ENCODE results near the gene SMU1.

Gene SMU1

GRCh38 chr9:33043671-33044070 is 32.8 kb downstream of the SMU1 start:
- DNase-seq: no peak

GRCh38 chr9:33042473-33042872 is 34.0 kb downstream of the SMU1 start:
- no peak for DNase-seq

- DNase-seq: no peak
Measured at GRCh38 chr9:33041432-33042188, 34.9 kb downstream of the SMU1 start.

DNA sequence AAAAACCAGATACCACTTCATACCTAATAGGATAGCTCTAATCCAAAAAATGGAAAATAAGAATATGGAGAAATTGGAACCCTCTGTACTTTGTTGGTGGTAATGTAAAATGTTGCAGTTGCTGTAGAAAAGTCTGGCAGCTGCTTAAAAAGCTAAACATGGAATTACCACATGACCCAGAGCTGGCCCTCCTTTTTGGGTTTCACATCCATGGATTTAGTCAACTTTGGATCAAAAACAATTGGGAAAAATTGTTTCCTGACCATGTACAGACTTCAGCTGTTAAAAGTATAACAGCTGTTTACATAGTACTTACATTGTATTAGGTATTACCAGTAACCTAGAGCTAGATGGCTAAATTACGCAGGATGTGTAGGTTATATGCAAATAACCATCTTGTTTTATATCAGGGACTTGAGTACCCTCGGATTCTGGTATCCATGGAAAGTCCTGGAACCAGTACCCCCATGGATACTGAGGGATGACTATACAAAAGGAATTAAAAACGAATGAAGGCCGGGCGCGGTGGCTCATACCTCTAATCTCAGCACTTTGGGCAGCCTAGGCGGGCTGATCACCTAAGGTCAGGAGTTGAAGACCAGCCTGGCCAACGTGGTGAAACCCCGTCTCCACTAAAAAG is 35.6 kb downstream of the SMU1 start:
- DNase-seq: no peak

DNA sequence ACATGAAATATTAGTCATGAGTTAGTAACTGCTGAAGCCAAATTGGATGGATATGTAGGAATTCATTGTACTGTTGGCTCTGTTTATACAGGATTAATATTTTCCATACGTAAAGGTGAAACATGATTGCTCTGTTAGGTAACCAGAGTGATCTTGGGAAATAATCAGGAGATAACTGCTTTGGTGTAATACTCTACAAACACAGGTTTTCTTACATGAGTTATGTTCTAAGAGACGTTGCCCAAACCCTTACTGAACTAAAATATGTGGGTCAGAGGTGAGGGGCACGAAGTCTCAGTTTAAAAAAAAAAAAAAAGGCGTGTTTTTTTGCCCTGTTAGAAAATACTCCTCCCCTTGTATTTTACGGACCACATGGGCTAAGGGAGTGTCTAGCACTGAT is 43.6 kb downstream of the SMU1 start:
- no peak for DNase-seq

DNA sequence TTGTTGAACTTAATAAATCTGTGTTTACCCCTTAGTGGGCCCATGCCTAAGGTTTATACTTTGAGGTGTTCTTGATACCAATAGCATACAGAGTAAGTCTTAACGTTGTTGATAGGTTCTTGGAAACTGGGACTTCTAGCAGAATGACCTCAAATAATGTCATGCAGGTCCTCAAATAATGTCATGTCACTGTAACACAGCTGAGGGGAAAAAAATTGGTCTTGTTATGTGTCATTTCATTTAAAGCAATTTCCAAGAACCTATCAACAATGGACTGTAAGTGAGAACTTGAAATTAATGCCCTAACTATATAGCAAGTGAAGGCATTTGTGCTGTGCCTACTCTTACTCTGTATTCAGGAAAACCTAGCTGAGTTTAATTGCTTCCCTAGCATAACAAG is 44.2 kb downstream of the SMU1 start:
- no peak for DNase-seq

DNA sequence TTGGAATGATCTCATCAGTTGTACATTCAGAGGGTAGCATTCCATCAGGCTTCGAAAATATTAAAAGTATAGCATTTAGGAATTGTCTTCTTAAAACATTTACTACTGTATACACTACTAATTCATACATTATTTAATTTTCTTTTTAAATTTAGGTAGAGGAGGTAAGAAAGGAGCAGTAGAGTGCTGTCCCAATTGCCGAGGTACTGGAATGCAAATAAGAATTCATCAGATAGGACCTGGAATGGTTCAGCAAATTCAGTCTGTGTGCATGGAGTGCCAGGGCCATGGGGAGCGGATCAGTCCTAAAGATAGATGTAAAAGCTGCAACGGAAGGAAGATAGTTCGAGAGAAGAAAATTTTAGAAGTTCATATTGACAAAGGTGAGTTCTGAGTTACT is 46.2 kb downstream of the SMU1 start:
- DNase-seq: no peak

DNA sequence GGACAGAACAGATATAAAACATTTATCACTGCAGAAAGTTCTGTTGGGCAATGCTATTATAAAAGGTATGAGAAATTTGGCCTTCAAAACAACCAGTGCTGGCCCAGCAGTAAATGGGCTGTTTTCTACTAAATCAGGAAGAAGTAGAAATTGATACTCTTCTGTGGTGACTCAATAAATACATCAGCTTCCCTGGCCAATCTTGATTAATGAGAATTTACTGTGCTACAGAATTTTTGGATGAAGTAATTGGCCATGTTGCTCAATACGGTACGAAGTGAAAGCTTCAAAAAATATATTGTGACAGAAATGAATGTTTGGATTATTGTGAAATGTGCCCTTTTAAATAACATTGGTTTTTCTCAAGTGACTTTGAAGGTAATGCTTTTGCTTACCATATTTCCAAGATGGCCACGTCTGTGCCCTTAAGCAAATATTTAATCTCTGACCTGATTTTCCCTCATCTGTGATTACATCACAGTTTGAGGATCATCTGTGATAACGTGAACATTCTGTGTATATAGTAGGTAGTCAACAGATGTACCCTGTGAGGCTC is 47.2 kb downstream of the SMU1 start:
- DNase-seq: no peak

DNA sequence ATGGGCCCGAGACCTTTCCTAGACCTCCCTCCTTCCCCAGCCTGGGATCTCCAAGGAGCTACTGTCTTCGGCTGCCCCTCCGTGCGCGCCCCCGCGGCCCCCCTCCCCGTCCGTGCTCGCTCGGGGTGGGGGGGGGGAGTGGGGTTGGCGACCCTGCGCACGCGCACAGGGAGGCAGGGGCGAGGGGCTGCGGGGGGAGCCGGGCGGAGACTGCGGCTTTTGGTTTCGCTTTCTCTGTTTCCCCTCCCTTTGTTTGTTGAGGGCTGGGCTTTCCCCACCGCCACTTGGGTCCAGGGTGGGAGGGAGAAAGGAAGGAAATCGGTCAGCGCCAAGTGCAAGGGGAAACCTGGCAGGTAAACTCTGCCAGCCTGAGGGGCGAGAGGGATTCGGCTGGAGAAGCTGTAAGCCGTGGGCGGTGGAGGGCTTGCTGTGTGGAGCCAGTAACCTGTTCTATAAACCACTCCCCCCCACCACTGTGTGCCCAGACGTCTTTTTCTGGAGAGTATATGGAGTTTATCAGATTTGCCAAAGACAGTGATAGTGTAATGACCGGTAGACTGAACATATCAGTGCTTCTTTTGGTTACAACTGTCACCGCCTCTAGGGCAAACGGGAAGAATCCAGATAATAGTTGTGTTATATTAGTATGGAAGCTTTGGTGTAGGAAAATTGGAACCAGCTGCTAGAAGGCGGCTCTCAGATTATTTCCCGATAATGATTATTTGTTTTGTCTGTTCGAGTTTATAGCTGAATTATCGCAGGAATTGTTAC is 50.7 kb downstream of the SMU1 start:
- no peak for DNase-seq

DNA sequence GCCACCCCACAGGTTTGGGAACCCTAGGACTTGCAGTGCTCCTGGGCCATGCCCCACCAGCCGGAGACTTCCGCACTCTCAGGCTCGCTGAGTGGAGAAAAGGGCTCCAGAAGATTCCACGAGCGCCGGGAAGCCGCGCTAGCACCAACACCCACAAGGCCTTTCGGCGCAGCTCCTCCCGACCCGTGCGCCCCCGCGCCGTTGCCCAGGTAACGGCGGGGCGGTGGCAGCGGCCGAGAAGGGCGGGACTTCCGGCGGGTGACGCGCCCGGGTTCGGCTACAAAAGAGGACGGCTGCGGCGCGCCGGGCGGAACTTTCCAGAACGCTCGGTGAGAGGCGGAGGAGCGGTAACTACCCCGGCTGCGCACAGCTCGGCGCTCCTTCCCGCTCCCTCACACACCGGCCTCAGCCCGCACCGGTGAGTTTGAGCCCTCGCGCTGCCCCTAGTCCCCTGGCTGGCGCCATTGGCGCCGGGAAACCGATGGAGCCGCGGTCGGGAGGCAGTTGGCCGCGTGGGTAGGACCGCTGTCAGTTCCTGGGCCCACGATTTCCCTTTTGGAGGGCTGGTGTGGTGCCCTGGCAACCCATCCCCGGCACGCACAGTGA is 51.4 kb downstream of the SMU1 start, which contains the start of gene DNAJA1:
Gene DNAJA1 (plus strand): TSS at position 308 of the 606 bp plus-strand sequence. CDS start 1,212 bp downstream, outside the sequence.
- DNase-seq: peak; percentile 82

DNA sequence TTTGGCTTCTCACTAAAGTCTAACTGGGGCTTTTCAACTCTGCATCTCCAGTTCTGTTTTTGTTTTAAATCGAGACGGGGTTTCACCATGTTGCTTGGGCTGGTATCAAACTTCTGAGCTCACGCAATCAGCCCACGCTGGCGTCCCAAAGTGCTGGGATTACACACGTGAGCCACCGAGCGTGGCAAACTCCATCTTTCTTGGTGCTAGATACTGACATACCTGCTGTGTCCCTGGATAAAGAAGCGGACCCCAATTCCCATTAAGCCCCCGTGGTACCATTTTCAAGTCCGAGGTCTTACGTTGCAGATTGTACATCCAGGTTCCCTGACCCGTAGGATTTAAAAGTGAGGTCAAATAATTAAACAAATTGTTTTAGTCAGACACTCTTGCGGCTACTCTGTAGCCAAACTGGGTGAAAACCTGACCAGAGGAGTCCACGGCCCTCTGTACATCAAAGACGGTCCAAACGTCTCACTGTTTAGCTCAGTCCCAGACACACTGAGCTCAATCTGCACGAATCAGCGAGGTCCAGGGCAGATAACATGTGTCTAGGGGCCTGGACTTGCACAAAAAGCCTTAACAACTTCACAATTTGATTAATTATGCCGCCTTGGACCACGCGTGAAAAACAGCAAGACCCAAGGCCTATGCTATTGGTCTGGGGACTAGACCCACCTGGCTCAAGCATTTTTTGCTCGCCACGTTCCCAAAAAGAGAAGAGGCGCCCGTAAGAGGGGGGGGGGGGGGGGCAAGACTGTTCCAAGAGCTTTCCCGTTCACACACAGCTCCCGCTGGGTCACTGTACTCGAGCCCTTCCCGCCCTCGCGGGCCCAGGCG is 52.1 kb downstream of the SMU1 start:
- DNase-seq: no peak

DNA sequence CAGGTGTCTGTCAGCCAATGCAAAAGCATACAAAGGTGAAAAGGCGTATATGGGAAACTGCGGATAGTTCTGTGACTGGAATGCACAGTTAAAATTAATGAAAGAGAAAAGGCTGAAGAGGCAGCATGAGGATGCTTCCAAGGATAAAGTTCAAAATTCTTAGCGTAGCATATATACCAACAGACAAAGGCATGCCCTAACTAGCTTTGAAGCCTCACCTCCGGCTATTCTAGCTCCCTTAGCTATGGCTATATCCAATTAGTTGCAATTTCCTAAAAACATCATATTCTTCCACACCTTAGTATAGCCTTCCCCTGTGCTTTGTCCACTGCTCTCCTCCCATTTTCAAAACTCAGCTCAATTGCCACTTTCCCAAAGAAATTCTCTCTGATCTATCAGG is 52.8 kb downstream of the SMU1 start:
- DNase-seq: no peak

GRCh38 chr9:33022755-33023154 is 53.7 kb downstream of the SMU1 start:
- DNase-seq: no peak

DNA sequence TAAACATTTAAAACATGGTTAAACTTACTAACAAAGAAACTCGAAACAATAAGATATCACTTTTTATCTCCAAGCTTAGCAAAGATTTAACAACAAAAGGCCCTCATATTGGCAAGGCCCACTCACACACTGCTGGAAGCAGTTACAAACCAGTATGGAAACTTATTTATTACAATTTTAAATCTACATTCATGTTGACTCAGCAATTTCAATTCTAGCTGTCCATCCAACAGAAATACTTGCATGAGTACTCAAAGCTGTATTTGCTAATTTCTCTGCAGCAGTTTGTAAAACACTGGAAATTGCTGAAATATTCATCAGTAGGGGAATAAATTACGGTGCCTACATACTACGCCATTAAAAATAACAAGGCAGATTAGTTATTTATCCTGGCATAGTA is 54.2 kb downstream of the SMU1 start:
- DNase-seq: no peak

DNA sequence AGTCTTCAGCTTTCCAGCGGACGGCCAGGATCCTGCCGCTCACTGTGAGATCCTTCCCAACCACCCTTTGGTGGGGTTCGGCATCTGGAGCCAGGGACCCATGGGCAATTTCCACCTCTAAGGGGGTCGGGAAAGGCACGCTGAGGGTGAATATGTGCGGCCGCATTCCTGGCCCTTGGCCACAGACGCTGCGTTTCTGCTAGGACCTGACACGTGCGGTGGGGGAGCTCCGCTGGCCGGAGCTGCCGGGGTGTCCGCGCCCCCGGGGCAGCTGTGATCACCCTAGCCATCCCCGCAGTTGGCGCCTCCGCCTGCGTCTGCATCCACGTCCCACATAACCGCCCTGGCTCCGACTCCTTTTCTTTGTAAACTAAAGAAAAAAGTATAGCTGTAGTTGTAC is 56.7 kb downstream of the SMU1 start:
- no peak for DNase-seq

DNA sequence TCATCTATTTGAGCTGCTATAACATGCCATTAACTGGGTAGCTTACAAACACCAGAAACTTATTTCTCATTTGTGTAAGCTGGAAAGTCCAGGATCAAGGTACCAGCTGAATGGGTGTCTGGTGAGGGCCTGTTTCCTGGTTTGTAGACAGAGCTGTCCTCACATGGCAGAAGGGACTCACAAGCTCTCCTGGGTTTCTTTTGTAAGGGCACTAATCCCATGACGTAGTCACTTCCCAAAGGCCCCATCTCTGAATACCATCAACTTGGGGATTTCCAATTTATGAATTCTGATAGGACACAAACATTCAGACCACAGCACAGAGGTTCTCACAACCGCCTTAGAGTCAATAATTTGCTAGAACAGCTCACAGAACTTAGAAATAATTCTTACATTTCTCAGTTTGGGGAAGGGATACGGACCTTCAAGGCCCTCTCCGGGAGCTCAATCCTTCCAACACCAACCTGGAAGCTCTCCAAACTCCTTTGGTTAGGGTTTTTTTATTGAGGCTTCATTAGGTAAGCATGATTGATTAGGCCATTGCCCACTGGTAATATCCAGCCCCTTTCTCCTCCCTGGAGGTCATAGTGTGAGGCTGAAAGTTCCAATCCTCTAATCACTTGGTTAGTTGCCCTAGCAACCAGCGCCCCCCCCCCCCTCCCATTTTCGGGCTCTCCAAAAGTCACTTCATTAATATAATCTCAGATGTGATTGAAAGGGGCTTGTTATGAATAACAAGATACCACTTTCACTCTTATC is 59.0 kb downstream of the SMU1 start:
- no peak for DNase-seq

GRCh38 chr9:33014665-33015014 is 61.8 kb downstream of the SMU1 start:
- no peak for DNase-seq

DNA sequence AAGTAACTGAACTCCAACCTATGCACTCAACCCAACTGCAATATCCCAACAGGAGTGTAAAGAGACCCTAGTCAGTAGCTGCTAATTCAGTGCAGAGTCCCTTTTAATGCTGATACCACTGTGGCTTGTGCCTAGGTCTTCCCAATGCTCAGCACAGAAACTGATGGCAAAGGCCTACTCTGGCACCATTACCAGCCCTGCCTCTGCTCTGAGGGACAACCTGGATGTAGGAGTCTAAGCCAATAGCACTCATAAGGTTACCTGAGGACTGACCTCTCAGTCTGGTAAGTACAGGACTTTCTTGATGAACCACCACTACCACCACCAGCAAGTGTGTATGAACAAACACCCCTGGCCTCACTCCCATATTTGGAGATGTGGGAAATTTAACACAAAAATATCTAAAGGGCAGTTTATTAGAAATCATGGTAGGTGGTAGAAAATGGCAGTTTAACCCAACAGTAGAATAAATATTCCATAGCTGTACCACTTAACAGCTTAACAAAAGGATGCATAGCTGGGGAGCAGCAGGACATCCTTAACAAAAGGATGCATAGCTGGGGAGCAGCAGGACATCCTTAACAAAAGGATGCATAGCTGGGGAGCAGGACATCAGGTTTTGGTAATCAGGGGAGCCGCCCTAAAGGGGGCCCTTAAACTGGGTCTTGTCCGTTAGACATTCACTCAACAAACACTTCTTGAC is 62.4 kb downstream of the SMU1 start:
- no peak for DNase-seq

- DNase-seq: no peak
Measured at GRCh38 chr9:33012328-33013069, 64.0 kb downstream of the SMU1 start.

- no peak for DNase-seq
Measured at GRCh38 chr9:33011831-33012230, 64.6 kb downstream of the SMU1 start.
